Mucosa of descending colon (tissue), 3 donors: Measurements from ENCODE around the gene CHFR. TPM values are rescaled to one million over a fixed set of nuclear protein-coding genes. Genes with fewer than 3 reads are reported as not detected.

Experiments
- ATAC-seq: fragments of 200-7000 bp; cut with Tn5 transposase; one replicate; pipeline ENCODE4 v1.9.1; 2020; ENCODE audit warnings: mild to moderate bottlenecking, moderate library complexity
- DNase-seq, 3 donors: peaks; one replicate each; pipeline ENCODE4 v3.0.0-alpha.2; 2020
- H3K36me3 ChIP-seq: fragments of 200-600 bp; one replicate; pipeline ENCODE4 v1.8.0; 2021; ENCODE audit warnings: low read depth, mild to moderate bottlenecking
- H3K4me1 ChIP-seq: fragments of 200-600 bp; one replicate; pipeline ENCODE4 v1.8.0; 2021; ENCODE audit warnings: low read depth, mild to moderate bottlenecking
- H3K4me3 ChIP-seq: fragments of 200-600 bp; one replicate; pipeline ENCODE4 v1.8.0; 2021; ENCODE audit warnings: mild to moderate bottlenecking
- H3K9me3 ChIP-seq: fragments of 200-600 bp; one replicate; pipeline ENCODE4 v1.8.0; 2021; ENCODE audit warnings: mild to moderate bottlenecking
- CTCF ChIP-seq: fragments of 200-600 bp; IDR thresholded peaks from one replicate; pipeline ENCODE4 v1.8.0; 2022; ENCODE audit warnings: antibody characterized with exemption, mild to moderate bottlenecking
- intact Hi-C, 2 donors: fragments of 100-400 bp; cut with DNase I in 1 of 2; cut with micrococcal nuclease in 1 of 2; formaldehyde crosslinking; loops; one replicate each; pipeline versions ENCODE4 v1.11.0 to v1.11.1; 2022; cut with DNase I, micrococcal nuclease
- total RNA-seq, 3 donors: library from RNA; stranded (reverse); fragmentation: NEBNext Ultra II Directional in 2 of 3; extraction: Animal tissue kit (Norgen Biotek cat#: 25700) in 2 of 3; gene quantifications; one replicate each; pipeline versions ENCODE4 v1.2.1 to v1.2.4, GENCODE V29; 2021 to 2023
- donor health status: DM: no; HTN: no; CAD: no; lungs with moderate emphysema.
- donor health status: DM: no; HTN: no; CAD: no.
- donor health status: DM: no; HTN: yes; CAD: no.

Gene CHFR
- total RNA-seq, 3 donors from 2014 or later = 50.6 to 65.9 (median 50.7) TPM

- intact Hi-C loops = no loop called here
- no peaks in the 10 kb centered on the region for H3K4me1 ChIP-seq
- TF ChIP-seq CTCF = no peak
- no peak overlapping the region for H3K4me3 ChIP-seq
- H3K9me3 ChIP-seq = no peaks in the 10 kb centered on the region
- peaks cover 14% of the 10 kb centered on the region for H3K36me3 ChIP-seq
- DNase-seq (no peak), ATAC-seq (peak; percentile 72)
These were observed 14.4 kb downstream of the CHFR start for GRCh38 chr12:132872975-132873421.

DNA sequence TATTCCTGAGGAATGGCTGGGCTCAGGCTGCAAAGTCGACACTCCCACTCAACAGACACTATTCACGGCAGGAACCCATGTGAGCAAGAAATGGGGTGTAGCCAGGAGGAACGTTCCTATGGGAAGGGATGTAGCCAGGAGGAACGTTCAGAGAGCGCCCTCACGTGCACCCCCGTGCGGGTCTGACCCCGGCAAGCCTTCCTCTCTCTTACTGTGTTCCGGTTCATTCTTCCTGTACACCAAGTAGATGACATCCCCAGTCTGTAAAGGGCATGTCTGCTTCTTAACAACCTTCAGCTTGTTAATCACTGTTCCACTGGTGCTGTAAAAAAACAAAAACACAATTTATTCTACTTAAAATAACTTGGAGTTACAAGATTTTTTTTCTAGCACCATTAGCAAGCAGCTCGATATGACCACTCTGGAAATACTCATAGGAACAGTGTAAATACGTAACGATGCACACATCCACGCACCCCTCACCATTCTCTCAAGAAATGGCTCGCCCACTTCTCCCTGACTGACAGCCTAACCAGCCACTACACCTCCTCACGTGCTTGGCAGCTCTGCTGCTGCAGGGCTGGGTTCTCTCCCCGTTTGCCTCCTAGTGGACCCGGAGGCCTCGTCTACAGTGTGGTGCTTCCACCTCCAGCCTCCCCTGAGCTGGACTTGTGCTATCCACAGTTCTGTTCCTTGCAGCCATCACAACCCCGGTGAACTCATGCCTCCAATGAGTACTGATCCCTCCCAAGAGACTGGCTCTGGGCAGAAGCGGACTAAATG lies 15.1 kb downstream of the CHFR start:
- no peak for DNase-seq
- intact Hi-C loops = no loop called here
- Histone ChIP-seq H3K9me3 (no peaks in the 10 kb centered on the region), H3K4me1 (no peaks in the 10 kb centered on the region), H3K36me3 (peaks cover 14% of the 10 kb centered on the region), H3K4me3 (no peak overlapping the region)
- TF ChIP-seq CTCF = no peak
- no peak for ATAC-seq

- no peak for TF ChIP-seq CTCF
- no peak for ATAC-seq
- Histone ChIP-seq H3K9me3 (no peaks in the 10 kb centered on the region), H3K4me1 (no peaks in the 10 kb centered on the region), H3K4me3 (no peak overlapping the region), H3K36me3 (peaks cover 8% of the 10 kb centered on the region)
- DNase-seq = no peak
- intact Hi-C loops = no loop called here
These were observed 17.9 kb downstream of the CHFR start for GRCh38 chr12:132869551-132869950.

DNA sequence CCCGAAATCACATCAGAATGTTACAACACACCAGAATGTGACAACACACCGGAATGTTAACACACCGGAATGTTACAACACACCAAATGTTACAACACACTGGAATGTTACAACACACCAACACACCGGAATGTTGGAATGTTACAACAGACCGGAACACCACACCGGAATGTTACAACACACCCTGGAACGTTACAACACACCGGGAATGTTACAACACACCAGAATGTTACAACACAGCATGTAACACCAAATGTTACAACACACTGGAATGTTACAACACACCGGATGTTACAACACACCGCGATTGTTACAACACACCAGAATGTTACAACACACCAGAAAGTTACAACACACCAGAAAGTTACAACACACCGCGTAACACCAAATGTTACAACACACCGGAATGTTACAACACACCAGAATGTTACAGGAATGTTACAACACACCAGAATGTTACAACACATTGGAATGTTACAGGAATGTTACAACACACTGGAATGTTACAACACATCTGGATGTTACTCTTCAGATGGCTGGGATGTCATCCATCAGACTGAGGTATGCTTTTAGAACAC lies 21.1 kb downstream of the CHFR start:
- DNase-seq = no peak
- Histone ChIP-seq H3K9me3 (no peaks in the 10 kb centered on the region), H3K4me3 (no peak overlapping the region), H3K4me1 (no peaks in the 10 kb centered on the region), H3K36me3 (peaks cover 1% of the 10 kb centered on the region)
- TF ChIP-seq CTCF = no peak
- ATAC-seq = no peak
- intact Hi-C loops = no loop called here

GRCh38 chr12:132861558-132861957 lies 25.8 kb downstream of the CHFR start:
- Histone ChIP-seq H3K4me1 (no peaks in the 10 kb centered on the region), H3K9me3 (no peaks in the 10 kb centered on the region), H3K36me3 (peaks cover 4% of the 10 kb centered on the region), H3K4me3 (no peak overlapping the region)
- DNase-seq (no peak), ATAC-seq (no peak)
- intact Hi-C loops = no loop called here
- TF ChIP-seq CTCF = no peak
